Glomerular endothelial cell (primary cell): Measurements from ENCODE around the gene TMEM236. TPM values are rescaled to one million over a fixed set of nuclear protein-coding genes. Genes with fewer than 3 reads are reported as not detected.
"Not testable (repeated sequence)": the region's sequence is repeated elsewhere in the genome, so short reads cannot be mapped to it uniquely, and the experiment has no call there.

Experiments
- DNase-seq: peaks from one replicate; pipeline ENCODE4 v3.0.0-alpha.2; 2011; ENCODE audit warnings: low read depth, low spot score; ENCODE audit errors: extremely low read depth
- total RNA-seq: library from RNA; depleted of rRNA; stranded (reverse); fragments of >200 nt; gene quantifications from 2 replicates; pipeline ENCODE4 v1.2.3, GENCODE V29; 2015

TMEM236 gene
- 0.18 and 0.48 TPM in 2 replicates for total RNA-seq

GRCh38 chr10:17751781-17752445, at the start of gene TMEM236:
Gene TMEM236 (plus strand): TSS chr10:17752201. CDS start chr10:17752296, 95 bp downstream.
- no peak for DNase-seq

GRCh38 chr10:17703706-17704105, 48.3 kb upstream of the TMEM236 start:
- DNase-seq: no peak

- DNase-seq: no peak
Observed at GRCh38 chr10:17708821-17709220, 43.2 kb upstream of the TMEM236 start.

- DNase-seq: no peak
Observed at GRCh38 chr10:17709492-17709891, 42.5 kb upstream of the TMEM236 start.

GRCh38 chr10:17710181-17710580, 41.8 kb upstream of the TMEM236 start:
- DNase-seq: no peak

GRCh38 chr10:17712053-17712452, 39.9 kb upstream of the TMEM236 start:
- no peak for DNase-seq

- DNase-seq: no peak
Observed at GRCh38 chr10:17712717-17713471, 39.1 kb upstream of the TMEM236 start.

GRCh38 chr10:17713758-17714157, 38.2 kb upstream of the TMEM236 start:
- no peak for DNase-seq

GRCh38 chr10:17716161-17716560, 35.8 kb upstream of the TMEM236 start:
- no peak for DNase-seq

GRCh38 chr10:17722317-17723014, 29.5 kb upstream of the TMEM236 start:
- DNase-seq: not testable (repeated sequence)

- no peak for DNase-seq
Observed at GRCh38 chr10:17725703-17726102, 26.3 kb upstream of the TMEM236 start.

GRCh38 chr10:17729630-17730029, 22.4 kb upstream of the TMEM236 start:
- DNase-seq: no peak

GRCh38 chr10:17730667-17731066, 21.3 kb upstream of the TMEM236 start:
- no peak for DNase-seq

- no peak for DNase-seq
Observed at GRCh38 chr10:17731331-17732020, 20.5 kb upstream of the TMEM236 start.

- DNase-seq: no peak
Observed at GRCh38 chr10:17733620-17734019, 18.4 kb upstream of the TMEM236 start.

GRCh38 chr10:17734432-17735080, 17.4 kb upstream of the TMEM236 start:
- DNase-seq: no peak

- DNase-seq: peak; percentile 29
Observed at GRCh38 chr10:17735166-17735941, 16.6 kb upstream of the TMEM236 start.

GRCh38 chr10:17736223-17736622, 15.8 kb upstream of the TMEM236 start:
- no peak for DNase-seq

- no peak for DNase-seq
Observed at GRCh38 chr10:17737027-17737965, 14.7 kb upstream of the TMEM236 start.
